GM21786 (cell line): Measurements from ENCODE around the gene AATK.
"Not testable (repeated sequence)": the region's sequence is repeated elsewhere in the genome, so short reads cannot be mapped to it uniquely, and the experiment has no call there.

ENCODE experiments used
- ATAC-seq: cut with Tn5 transposase; IDR thresholded peaks from one replicate; pipeline ENCODE4 v1.9.1; 2021; ENCODE audit not compliant: unreplicated experiment

Gene AATK

DNA sequence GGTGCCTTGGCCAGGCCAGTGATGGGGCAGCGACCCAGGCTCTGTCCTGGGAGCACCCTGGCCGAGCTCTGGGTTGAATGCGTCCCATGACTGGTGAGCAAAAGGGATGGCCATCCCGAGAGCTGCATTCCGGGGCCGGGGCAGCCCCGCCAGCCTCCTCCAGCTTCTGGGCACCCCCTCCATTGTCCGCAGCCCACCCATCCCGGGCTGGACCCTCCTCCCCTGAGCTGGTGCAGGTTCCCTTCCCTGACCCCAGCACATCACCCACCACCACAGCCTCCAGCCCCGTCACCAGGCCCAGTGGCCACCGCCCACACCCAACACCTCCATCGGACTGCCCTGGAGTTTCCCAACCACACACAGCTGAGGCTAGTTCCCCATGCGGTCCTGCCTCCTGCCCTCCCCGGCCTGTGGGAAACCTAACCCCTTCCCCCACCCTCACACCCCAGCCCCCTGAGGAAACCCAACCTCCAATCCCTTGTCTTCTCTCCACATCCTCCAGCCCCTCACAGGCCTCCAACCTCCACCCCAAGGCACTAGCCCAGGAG is 17.0 kb downstream of the AATK start:
- no peak for ATAC-seq

GRCh38 chr17:81148571-81148970 is 17.4 kb downstream of the AATK start:
- no peak for ATAC-seq

GRCh38 chr17:81147701-81148100 is 18.3 kb downstream of the AATK start:
- ATAC-seq = no peak

GRCh38 chr17:81146208-81146607 is 19.8 kb downstream of the AATK start:
- not testable (repeated sequence) for ATAC-seq

- no peak for ATAC-seq
Observed at GRCh38 chr17:81144423-81144781, 21.6 kb downstream of the AATK start.

DNA sequence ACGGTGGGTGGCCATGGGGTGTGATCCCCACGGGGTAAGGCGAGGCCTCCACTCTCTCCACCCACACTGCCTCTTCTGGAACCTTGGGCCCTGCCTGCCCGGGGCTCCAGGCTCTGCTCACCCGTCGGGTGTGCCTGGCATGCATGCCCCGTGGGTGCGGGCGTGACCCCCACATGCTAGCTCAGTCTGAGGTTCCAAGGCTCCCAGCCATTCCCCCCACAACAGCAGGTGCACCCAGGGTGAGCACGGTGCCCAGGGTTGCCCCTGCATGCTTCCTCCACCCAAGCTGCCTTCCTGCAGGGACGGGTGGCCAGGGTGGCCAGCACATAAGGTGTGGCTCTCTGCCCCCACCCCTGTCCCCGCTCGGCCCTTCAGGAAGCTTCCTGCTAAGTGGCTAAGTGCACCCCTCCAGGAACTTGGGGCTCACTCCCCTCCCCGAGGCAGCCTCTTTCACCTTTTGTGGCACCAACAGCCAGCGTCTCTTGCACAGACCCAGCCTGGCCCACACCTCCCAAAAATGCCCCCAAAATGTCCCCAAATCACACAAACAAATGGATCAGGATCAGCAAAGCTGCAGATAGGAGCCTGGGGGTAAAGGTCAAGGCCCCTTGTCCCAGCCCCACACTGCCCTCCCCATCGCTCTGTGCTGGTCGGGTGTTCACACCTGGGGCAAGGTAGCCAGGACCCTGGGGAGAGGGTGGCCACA is 22.2 kb downstream of the AATK start:
- no peak for ATAC-seq

GRCh38 chr17:81143200-81143527 is 22.9 kb downstream of the AATK start:
- ATAC-seq = no peak

GRCh38 chr17:81142301-81143199 is 23.5 kb downstream of the AATK start:
- no peak for ATAC-seq

GRCh38 chr17:81140695-81141094 is 25.3 kb downstream of the AATK start:
- ATAC-seq = no peak

- no peak for ATAC-seq
Observed at GRCh38 chr17:81140018-81140417, 26.0 kb downstream of the AATK start.

GRCh38 chr17:81139428-81139827 is 26.6 kb downstream of the AATK start:
- ATAC-seq = no peak

GRCh38 chr17:81138500-81138899 is 27.5 kb downstream of the AATK start:
- no peak for ATAC-seq

GRCh38 chr17:81138083-81138482 is 27.9 kb downstream of the AATK start:
- no peak for ATAC-seq

DNA sequence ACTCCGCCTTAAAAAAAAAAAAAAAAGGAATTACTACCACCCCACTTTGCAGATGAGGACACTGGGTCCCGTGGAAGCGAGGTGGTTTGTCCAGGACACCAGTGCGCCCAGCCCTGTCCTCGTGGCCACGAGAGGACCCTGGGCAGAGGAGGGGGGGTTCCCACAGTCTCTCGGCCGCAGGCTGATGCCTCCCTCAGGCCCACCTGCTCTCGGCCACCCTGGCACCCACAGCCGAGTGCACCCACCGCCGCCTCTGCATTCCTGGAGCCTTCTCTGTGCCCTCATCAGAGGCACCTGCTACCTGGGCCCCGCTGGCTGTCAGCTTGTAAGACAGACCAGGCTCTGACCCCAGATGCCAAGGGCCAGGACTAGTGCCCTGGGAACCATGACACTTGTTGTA is 28.8 kb downstream of the AATK start:
- ATAC-seq = no peak

DNA sequence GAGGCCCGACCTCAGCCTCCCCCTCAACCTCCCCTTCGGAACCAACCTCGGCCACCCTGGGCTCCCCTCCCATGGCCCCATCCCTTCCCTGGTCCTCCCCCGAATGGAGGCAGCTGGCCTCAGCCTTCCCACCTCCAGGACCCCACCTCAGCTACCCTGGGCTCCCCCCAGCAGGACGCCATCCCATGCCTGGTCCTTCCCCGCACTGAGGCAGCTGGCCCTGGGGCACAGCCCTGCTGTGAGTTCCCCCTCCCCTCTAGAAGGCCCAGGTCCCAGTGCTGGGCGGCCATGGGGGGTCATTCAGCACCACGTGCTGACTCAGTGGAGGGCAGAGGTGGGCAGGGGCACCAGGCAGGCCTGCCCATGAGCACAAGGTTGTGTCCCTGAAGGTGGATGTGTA is 29.7 kb downstream of the AATK start:
- ATAC-seq = no peak

DNA sequence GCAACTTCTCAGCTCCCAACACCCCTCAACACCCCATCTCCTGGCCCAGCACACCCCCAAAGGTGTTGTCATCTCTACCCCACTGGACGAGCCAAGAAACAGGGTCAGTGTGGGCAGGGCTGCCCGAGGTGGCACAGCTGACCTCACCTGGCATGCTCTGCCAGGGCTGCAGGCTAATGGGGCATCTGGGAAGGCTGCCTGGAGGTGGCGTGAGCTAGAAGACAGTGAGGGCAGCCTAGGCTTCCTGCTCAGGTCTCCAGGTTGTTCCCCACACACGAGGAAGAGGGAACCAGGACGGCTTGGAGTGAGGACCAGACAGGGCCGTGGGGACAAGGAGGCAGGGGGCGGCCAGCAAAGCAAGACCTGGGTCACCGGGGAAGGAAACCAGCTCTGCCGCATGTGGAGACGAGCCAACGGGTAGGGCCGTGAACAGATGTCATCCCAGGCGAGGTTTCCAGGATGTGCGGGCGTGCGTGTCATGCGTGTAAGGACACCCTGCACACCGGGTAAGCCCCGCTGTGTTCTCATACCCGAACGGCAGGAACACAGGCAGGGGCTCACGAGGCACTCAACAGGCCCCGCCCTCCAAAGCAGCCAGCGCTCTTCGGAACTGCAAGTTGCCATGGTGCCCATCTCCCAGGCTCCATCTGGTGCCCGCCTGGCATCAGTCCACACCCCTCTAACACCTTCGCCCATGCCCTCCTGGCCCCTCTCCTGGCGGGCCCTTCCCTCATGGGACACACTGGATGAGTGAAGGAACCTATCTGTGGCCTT is 30.3 kb downstream of the AATK start:
- ATAC-seq = no peak

DNA sequence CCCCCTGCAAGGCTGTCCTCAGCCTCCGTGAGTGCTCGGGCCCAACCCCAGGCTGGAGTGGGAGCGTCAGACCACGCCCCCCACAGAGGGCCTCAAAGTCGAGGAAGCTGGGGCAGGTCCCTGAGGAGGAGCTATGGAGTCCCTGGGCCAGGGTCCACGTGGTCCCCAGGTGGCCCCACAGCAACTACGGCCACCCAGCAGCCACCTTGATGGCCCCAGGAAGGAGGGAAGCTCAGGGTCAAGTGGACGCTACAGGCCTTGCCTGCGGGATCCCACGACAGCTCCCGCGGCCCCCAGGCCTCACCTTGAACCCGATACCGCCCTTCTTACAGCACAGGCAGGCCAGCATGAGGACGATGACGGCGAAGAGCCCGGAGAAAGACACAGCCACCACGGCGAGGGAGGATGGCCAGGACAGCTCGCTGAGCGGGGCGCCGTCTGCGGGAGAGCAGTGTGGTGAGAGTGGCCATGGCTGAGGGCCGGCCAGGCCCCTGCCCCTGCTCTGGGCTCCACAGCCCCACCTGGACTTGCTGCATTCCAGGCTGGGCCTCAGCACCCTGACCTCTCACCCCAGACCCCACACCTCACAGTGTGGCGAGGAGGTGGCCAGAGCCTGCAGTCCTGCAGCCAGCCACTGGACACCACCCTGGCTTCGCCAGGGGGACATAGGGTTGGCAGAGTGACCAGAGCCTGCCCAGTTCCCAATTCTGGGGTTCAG is 31.8 kb downstream of the AATK start:
- ATAC-seq = no peak

GRCh38 chr17:81132770-81133723 is 33.0 kb downstream of the AATK start:
- no peak for ATAC-seq

- ATAC-seq = no peak
Observed at GRCh38 chr17:81132197-81132540, 33.9 kb downstream of the AATK start.
